ENCODE measurements around the gene SLC9C1.

- TF ChIP-seq CTCF (CRISPR knock-in tag; IDR thresholded peaks at IDR 0.05) (no peak), CBFB (CRISPR knock-in tag; IDR thresholded peaks at IDR 0.05) (no peak), ZNF564 (CRISPR knock-in tag; IDR thresholded peaks at IDR 0.05) (no peak), CENPX (CRISPR knock-in tag; IDR thresholded peaks at IDR 0.05) (no peak), ZNF616 (CRISPR knock-in tag; IDR thresholded peaks at IDR 0.05; ENCODE audit: low read depth) (no peak), RFXAP (CRISPR knock-in tag; IDR thresholded peaks at IDR 0.05; ENCODE audit: borderline replicate concordance) (no peak)
Measured at GRCh38 chr3:112122870-112123269, 171.1 kb downstream of the SLC9C1 start.
